ENCODE data around the gene CAMK2G. TPM values are rescaled to one million over a fixed set of nuclear protein-coding genes. Genes with fewer than 3 reads are reported as not detected.

The CAMK2G gene
- total and polyA plus RNA-seq, 2 experiments from 2014 or later = 30.6 to 34.1 TPM

GRCh38 chr10:73773152-73773879 is 101.0 kb downstream of the CAMK2G start (continued):
- TF ChIP-seq ZNF462 (CRISPR knock-in tag; IDR thresholded peaks at IDR 0.05) (no peak), STAT1 (IDR thresholded peaks at IDR 0.05; ENCODE audit: unreplicated experiment) (no peak), REST (IDR thresholded peaks at IDR 0.05; ENCODE audit: unreplicated experiment) (no peak), EZH2 (IDR thresholded peaks at IDR 0.05; ENCODE audit: low read depth, unreplicated experiment) (no peak), EZH2phosphoT487 (IDR thresholded peaks at IDR 0.05; ENCODE audit: unreplicated experiment) (no peak), CREB1 (CRISPR knock-in tag; IDR thresholded peaks at IDR 0.05; ENCODE audit: low read depth) (no peak)

Measured in GM23338 (cell line).